Dedifferentiated amniotic fluid mesenchymal stem cell (primary cell): Measurements from ENCODE around the gene CHID1.
A peak's percentile ranks its signal among the peaks of the same experiment; 100 is the strongest.

Experiments used
- DNase-seq: peaks from one replicate; pipeline ENCODE4 v3.0.0-alpha.2; 2016; ENCODE audit errors: extremely low spot score

The CHID1 gene

GRCh38 chr11:910589-911030, at the start of gene CHID1:
Gene CHID1 (minus strand): TSS chr11:910810. CDS start chr11:904816, 5,994 bp downstream.
- DNase-seq = peak; percentile 40

- no peak for DNase-seq
Measured at GRCh38 chr11:959608-960007, 49.0 kb upstream of the CHID1 start.

GRCh38 chr11:959027-959426, 48.4 kb upstream of the CHID1 start:
- DNase-seq = no peak

GRCh38 chr11:958101-958500, 47.5 kb upstream of the CHID1 start:
- no peak for DNase-seq

GRCh38 chr11:957212-957920, 46.8 kb upstream of the CHID1 start:
- DNase-seq = no peak

- no peak for DNase-seq
Measured at GRCh38 chr11:955154-956063, 44.8 kb upstream of the CHID1 start.

- DNase-seq = no peak
Measured at GRCh38 chr11:954392-955153, 44.0 kb upstream of the CHID1 start.

GRCh38 chr11:953512-953911, 42.9 kb upstream of the CHID1 start:
- no peak for DNase-seq

- no peak for DNase-seq
Measured at GRCh38 chr11:952406-953385, 42.1 kb upstream of the CHID1 start.

- no peak for DNase-seq
Measured at GRCh38 chr11:951507-951906, 40.9 kb upstream of the CHID1 start.

GRCh38 chr11:947744-948143, 37.1 kb upstream of the CHID1 start:
- DNase-seq = no peak

GRCh38 chr11:945986-946385, 35.4 kb upstream of the CHID1 start:
- no peak for DNase-seq

GRCh38 chr11:944711-945470, 34.3 kb upstream of the CHID1 start:
- DNase-seq = no peak

GRCh38 chr11:942823-943222, 32.2 kb upstream of the CHID1 start:
- DNase-seq = peak; percentile 34

GRCh38 chr11:940496-941135, 30.0 kb upstream of the CHID1 start:
- DNase-seq = no peak

- DNase-seq = no peak
Measured at GRCh38 chr11:937841-938261, 27.2 kb upstream of the CHID1 start.

GRCh38 chr11:936199-936598, 25.6 kb upstream of the CHID1 start:
- DNase-seq = no peak

- DNase-seq = no peak
Measured at GRCh38 chr11:934527-934926, 23.9 kb upstream of the CHID1 start.

- no peak for DNase-seq
Measured at GRCh38 chr11:933936-934335, 23.3 kb upstream of the CHID1 start.
